LHCN-M2 (cell line): Measurements from ENCODE around the gene FAM111A. TPM values are rescaled to one million over a fixed set of nuclear protein-coding genes. Genes with fewer than 3 reads are reported as not detected.
"Not testable (repeated sequence)": the region's sequence is repeated elsewhere in the genome, so short reads cannot be mapped to it uniquely, and the experiment has no call there.

Source experiments
- DNase-seq: peaks from one replicate; pipeline ENCODE4 v3.0.0-alpha.2; 2012; ENCODE audit warnings: low read depth
- polyA plus RNA-seq: library from polyadenylated mRNA; unstranded; fragments of >200 nt; gene quantifications from one replicate; pipeline ENCODE4 v1.2.1, GENCODE V29; 2012; ENCODE audit warnings: missing spikeins
- total RNA-seq: library from RNA; depleted of rRNA; stranded (reverse); fragments of >200 nt; gene quantifications from 2 replicates; pipeline ENCODE4 v1.2.3, GENCODE V29; 2014; rRNA removed

Gene FAM111A, protein sequence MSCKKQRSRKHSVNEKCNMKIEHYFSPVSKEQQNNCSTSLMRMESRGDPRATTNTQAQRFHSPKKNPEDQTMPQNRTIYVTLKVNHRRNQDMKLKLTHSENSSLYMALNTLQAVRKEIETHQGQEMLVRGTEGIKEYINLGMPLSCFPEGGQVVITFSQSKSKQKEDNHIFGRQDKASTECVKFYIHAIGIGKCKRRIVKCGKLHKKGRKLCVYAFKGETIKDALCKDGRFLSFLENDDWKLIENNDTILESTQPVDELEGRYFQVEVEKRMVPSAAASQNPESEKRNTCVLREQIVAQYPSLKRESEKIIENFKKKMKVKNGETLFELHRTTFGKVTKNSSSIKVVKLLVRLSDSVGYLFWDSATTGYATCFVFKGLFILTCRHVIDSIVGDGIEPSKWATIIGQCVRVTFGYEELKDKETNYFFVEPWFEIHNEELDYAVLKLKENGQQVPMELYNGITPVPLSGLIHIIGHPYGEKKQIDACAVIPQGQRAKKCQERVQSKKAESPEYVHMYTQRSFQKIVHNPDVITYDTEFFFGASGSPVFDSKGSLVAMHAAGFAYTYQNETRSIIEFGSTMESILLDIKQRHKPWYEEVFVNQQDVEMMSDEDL
- 80.3 and 80.8 TPM in 2 replicates for total RNA-seq
- 12.4 TPM for polyA plus RNA-seq

DNA sequence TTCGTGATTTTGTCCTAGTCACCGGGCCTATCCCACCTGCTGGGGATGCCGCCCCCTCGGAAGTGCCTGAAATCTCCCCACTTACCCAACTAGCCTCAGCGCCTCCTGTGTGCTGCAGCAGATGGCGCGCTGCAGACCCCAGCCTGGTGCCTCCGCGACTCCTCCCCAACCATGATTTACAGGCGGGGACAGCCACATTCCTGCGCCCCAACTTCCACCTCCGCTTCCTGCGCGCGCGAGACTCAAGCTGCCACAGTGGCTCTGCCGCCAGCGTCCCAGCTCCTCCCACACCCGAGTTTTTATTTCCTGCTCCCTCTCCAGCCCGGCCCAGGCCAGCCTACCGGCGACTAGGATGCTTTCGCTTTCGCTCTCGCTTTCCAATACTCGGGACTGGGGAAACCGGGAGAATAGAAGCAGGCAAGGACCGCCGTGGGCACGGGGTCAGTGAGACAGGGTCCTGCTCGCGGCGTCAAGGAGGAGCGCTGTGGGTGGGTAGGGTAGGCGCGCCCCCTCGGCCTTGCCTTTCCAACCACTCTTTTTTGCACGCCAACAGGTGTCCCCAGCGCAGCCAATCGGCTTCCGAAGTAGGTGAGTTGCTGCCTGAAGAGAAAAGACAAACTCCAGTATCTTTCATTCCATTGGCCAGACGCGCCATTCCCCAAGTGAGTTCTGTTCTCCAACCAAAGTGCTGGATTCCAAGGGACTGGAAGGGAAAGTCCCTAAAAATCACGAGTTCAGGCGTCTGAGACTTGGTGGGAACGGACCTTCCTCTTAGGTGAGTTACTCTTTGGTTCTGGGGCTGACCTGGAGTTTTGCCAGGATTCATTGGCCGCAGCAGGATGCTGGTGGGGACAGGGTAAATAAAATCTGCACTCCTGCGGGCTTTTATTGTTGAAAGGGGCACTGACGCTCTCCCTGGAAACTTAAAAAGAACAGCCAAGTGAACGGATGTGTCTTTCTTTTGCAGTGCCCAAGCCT is at the start of gene FAM111A:
TSS of gene FAM111A (plus strand) at position 327 of the 978 bp plus-strand sequence. CDS start 6,017 bp downstream, outside the sequence.
- DNase-seq, result peak; percentile 87

DNA sequence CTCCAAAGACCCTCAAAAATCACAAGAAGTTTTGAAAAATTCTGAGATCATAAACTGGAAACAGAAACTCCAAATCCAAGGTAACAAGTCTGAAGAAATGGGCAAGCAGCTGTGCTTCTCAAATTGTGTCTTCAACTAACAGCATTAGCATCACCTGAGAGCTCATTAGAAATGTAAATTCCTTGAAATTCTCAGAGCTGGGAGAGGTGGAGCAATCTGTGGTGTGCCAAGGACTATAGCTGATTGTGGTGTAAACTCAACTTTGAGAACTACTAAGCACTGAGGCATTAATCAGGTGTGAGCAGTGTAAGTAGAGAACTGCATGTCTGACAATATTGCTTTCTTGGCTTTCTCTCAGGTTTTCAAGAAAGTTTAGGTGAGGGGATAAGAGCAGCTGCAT is 49.1 kb upstream of the FAM111A start:
- DNase-seq, result not testable (repeated sequence)

DNA sequence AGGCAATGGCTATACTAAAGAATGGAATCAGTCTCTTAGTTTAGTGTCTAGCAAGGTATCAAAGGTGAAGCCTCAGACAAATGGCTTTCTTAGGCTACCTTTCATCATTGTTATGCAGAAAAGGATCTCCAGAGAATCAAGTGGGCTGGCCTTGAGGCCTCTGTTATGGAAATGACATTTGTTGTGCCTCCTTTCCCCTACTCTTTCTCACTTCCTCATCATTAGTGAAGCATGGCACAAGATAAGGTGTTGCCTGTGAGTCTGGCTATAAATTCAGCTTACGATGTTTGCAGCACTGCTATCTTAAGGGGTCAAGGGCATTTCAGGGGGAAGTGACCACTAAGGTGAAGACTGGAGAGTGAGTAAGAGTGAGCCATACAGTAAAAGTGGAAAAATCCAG is 47.4 kb upstream of the FAM111A start:
- not testable (repeated sequence) for DNase-seq

DNA sequence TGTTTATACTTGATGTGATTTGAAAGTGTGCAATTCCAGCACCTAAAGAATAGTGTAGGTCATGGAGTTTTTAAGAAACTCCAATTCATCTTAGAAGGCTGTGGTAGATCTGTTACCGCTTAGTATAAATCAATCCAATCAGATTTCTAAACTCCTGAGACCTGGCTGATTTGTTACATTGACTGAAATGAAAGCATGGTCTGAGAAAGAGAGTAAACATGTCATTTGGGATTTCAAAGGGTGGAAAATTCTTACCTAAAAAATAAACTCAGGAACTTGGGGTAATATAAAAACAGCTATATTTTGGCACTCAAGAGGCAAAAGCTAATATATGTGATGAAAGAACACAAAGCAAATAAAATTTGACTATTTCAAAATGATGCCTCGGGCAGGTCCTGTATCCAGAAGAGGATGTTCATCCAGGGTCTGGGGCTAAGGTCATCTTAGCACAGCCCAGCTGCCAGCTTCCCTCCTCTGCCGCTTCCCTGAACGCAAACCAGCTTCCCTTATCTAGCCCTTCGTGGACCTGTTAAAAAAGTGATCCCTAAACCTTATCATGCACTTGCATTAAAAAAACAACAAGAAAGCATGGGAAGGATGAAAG is 46.6 kb upstream of the FAM111A start:
- not testable (repeated sequence) for DNase-seq

DNA sequence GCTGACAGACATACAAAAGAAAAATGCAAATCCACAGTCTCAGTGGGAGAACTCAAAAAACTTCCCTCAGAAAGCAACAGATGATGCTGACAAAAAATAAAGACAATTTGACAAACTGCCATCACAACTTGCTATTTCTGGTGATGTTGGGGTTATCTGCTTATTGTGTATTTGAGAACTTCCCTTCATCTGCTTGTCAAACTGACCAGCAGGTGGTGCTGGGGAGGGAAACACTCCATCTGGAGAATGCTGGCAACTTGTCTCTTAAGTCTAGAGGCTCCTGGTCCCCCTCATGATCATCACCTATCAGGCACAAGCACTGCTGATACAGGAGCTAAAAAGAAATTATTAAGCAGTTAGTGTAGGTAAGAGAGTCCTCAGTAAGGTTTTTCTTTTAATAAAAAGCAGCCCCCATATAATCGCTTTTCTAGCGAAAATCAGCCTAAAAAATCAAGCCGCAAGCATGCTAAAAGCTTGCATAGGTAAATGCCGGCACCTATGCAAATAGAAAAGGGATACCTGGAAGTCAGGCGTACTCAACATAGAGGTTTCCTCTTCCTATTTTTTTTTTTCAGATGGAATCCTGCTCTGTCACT is 45.4 kb upstream of the FAM111A start:
- DNase-seq, result peak; percentile 55

DNA sequence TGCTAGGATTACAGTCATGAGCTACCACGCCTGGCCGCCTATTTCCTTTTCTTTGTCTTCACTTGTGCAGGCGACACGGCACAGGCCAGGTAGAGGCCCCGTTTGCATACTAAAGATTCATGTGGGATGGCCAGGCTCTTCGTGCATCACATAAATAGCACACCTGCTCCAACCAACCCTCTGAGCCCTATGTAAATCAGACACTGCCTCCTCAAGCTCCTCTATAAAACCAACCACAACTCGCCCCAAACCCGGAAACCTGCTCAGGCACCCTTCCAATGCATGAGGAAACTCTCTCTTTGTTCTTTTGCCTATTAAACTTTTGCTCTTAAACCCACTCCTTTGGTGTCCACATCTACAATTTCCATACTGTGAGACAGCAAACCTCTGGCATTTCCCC is 44.7 kb upstream of the FAM111A start:
- not testable (repeated sequence) for DNase-seq

DNA sequence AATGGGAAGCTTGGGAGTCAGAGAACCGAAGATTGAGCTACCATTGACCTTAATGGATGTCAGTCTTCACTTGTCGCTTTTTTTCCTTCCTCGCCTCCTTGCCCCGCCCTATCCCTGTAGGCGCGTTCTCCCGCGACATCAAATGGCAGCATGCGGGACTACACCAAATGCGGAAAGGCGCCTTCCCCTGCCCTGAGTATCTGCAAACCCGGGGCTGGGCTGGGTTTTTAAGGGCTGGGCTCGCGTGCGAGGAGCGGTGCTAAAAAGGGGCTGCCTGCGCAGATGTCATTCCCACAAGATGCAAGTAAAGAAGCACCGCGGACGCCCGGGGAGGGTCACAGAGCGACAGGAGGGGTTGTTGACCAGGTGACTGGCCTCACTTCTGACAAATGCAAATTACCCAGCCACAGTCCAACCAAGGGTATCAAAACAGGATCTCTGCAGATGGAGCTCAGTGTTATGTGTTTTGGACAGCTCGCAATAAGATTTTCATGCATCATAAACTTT is 40.3 kb upstream of the FAM111A start:
- DNase-seq, result peak; percentile 53

DNA sequence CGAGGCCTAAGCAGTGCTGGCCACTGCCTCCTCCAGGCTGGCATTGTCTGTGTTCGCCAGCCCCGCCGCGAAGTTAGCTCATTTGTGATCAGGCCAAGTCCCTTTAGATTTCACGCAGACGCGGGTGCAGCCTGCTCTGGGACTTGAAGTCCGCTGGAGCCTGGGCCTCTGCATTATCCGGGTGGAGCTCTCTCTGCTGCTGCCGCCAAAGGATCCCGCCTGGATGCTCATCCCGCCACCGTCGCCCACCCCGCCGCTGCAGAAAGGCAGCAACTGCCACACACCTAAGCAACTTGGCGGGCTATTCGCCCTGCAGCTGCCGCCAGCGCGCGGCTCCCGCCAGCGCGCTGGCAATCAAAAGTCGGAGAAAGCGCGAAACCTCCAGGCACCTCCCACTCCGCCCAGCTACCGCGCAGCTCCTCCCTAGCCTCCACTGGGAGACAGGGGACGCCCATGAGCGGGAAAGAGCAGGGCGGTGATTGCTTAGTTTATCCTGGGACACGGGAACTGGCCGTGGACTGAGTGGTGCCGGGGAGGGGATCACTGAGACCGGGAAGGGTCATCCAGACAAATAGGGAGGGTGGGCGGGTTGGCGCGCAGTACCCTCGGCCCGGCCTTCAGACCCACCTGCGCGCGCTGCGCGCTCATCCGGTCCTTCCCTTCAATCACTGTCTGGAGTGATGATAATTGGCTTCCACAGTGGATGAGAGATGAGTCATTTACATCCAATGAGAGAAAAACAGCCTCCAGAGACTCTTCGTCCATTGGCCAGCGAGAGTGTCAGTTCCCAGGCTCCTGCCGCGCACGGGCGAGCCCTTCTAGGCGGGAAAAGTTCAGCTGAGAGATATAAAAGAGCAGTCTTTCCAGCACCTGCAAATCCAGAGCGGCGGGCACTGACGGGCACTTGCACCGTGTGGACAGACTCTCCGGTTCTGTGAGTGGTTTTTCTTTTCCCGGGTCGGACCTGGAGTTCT is 36.0 kb upstream of the FAM111A start, which contains the start of gene FAM111B:
TSS of gene FAM111B (plus strand) at position 875 of the 974 bp plus-strand sequence. CDS start 2,389 bp downstream, outside the sequence.
- DNase-seq, result peak; percentile 95

DNA sequence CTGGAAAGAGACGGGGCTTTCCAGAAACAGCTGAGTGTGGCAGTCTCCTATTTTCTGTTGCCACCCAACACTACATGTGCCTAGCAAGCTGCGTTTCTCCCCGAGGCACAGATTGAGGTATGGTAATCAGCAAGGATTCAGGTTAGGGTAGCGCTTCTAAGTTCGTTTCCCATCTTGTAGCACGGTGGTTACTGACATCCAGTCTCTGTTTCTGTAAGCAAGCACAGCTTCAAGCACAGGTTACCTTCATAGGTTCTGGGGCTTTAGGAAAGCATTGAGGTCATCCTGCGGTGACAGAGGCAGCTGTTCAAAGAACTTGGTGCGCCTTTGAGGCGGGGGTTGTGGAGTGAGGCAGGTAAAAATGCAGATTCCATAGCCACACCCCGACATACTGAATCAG is 34.9 kb upstream of the FAM111A start:
- not testable (repeated sequence) for DNase-seq

DNA sequence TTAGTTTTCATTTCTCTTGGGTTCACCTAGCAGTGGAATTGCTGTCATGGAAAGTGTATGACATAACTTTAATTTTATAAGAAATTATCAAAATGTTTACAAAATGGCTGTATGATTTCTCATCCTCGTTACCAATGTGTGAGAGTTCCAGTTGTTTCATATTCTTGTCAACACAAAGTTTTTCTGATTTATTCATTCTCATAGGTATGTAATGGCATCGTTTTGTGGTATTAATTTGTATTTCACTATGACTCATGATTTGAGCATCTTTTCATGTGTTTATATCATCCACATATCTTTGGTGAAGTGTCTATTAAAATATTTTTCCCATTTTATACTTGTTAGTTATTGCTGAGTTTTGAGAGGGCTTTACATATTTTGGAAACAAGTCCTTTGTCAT is 30.2 kb upstream of the FAM111A start:
- DNase-seq, result peak; percentile 29

DNA sequence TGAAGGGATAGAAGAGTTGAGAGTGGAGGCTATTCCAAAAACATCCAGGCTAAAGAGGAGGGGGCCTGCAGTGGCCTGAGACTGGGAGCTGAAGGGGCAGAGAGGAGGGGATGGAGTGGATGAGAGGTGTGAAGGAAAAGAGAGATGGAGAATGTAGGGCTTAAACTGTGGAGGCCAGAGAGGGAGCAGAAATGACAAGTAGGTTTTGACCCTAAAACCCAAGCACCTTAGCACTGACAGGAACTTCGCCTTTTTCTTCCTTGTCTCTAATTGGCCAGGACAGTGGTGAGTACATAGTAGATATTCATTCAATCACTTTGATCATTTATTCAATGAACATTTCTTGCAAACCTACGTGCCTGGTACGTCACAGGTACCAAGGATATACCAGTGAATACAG is 28.3 kb upstream of the FAM111A start:
- DNase-seq, result no peak

DNA sequence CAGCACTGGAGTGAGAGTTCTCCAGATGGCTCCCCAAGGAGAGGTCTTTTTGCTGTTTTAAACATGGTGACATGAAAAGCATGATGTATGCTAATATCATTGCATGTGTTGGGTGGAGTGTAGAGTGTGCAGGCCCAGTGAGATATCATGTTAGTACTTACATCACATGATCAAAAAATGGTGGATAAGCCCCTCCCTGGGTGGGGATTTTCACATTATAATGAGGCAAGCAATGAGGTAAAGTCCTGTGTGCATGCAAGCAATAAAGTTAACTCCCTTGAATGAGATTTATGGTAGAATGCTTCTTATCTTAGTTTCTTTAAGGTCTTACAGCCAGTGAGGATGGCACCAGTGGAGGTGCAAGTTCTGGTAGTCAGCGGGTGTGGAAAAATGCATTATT is 27.1 kb upstream of the FAM111A start:
- no peak for DNase-seq

DNA sequence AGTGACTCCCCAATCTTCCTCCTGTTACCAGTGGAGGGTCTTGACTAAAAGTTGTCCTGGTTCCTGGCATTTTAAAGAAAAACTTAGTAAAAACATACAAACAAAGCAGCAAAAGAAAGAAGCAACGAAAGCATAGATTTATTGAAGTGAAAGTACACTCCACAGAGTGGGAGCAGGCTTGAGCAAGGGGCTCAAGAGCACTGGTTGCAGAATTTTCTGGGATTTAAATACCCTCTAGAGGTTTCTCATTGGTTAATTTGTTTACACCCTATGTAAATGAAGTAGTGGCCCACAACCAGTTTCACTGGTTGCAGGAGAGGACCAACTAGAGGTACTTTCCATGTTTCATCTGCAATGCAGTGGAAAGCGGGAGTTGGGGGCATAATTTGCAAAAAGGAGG is 24.9 kb upstream of the FAM111A start:
- no peak for DNase-seq

DNA sequence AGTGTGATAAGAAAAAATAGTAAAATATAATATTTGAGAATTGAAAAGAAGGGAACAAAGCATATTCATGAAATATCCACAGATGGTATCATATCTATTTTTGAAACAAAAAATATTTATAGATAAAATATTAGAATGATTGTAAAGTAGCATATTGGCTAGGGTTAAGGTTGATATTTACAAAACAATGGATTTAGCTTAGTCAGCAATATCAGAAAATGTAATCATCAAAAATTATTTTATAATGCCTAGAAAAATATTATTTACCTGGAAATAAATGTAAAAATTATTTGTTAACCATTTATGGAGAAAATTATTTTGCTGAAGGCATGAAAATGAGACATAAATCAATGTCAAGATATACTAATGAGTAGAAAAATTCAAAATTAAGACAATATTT is 22.8 kb upstream of the FAM111A start:
- no peak for DNase-seq

DNA sequence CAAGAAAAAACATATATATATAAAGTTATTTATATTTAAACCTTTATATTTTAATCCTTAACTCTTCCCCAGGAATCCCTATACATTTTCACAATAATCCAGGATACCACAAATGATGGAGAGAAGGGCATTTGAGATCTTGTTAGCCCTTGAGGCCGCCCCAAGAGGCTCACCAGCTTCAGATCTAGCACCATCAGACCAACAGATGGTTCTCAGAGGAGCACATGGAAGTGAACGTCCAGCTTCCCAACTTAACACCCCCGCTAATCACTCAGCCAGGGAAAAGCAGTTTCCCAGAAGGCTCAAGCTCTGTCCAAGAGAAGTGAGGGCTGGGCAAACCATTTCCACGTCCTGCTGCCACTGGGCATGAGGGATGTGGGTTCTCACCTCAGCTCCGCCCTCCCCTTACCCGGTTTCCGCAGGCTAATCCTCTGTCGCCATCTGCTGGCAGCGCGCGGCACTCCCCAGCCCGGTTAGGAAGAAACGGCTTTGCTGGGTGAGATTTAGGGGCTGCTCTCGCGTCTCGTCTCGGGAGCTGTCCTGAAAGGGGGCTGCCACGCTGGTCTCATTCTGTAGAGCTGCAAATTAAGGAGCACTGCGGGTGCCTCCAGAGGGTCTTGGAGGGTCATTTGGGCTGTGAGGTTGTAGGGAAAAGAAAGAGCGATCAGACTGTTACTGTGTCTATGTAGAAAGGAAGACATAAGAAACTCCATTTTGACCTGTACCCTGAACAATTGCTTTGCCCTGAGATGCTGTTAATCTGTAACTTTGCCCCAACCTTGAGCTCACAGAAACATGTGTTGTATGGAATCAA is 6.8 kb upstream of the FAM111A start:
- peak; percentile 71 for DNase-seq

DNA sequence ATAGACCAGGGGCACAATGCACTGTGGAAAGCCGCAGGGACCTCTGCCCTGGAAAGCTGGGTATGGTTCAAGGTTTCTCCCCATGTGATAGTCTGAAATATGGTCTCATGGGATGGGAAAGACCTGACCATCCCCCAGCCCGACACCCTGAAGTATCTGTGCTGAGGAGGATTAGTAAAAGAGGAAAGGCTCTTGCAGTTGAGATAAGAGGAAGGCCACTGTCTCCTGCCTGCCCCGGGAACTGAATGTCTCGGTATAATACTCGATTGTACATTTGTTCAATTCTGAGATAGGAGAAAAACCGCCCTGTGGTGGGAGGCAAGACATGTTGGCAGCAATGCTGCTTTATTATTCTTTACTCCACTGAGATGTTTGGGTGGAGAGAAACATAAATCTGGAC is 6.1 kb upstream of the FAM111A start:
- DNase-seq, result not testable (repeated sequence)

DNA sequence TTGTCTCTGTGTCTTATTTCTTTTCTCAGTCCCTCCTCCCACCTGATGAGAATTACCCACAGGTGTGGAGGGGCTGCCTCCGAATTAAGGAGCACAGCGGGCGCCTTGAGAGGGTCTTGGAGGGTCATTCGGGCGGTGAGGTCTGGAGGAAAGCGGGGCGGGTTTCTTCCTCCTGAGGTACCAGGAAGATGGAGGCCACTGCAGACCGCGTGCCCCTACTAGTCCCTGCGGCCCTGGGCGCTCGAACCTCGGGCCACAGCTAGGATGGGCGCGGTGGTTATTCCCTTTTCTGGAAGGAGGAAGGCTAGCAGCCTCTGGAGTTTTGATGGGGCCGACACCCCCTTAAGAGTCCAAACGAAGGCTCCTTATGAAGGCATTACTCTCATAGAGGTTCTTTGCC is 5.5 kb upstream of the FAM111A start:
- no peak for DNase-seq

DNA sequence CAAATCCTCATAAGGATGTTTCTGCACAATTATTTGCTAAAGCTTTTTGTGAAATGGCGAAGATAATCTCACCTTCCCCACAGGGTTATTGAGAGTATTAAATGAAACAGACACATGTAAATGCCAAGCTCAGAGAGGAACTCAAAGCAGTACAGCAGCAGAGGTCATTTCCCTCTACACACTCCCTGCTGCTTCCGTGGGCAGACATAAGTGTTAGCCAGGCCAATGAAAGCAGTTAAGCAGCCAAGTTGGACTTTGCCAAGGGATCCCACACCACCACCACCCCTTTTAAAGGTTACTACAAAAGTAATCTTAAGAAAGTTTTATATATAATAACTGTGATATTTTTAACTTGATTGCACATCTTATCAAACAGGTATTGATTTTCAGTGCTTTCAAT is 4.0 kb upstream of the FAM111A start:
- DNase-seq, result no peak

DNA sequence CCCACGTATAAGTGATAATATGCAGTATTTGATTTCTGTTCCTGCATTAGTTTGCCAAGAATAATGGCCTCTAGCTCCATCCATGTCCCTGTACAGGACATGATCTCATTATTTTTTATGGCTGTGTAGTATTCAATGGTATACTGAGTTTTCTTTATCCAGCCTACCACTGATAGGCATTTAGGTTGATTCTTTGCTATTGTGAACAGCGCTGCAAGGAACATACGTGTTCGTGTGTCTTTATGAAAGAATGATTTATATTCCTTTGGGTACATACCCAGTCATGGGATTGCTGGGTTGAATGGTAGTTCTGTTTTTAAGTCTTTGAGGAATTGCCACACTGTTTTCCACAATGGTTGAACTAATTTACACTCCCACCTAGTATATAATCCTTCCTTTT is 1.5 kb upstream of the FAM111A start:
- DNase-seq, result no peak
